ENCODE results near the gene KLHDC8B.

KLHDC8B gene

DNA sequence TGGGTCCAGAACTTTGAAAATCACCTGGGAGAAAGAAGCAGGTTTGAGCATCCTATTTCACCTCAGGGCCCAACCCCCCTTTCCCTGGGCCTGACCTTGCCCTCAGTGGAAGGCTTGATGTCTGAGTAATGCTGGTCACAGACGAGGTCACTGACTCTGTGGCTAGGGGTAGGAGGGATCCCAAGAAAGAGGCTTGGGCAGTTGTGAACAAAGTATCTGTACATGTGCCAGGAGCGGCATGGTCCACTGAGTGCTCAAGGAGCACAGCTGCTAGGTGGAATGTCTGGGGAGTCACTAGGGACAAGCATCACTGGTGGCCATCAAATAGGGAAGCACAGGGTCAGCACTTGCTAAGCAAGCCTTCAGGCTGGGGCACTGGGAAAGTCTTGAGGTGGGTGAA lies 12.6 kb upstream of the KLHDC8B start:
- DNase-seq (ENCODE audit: low spot score), result no peak

DNA sequence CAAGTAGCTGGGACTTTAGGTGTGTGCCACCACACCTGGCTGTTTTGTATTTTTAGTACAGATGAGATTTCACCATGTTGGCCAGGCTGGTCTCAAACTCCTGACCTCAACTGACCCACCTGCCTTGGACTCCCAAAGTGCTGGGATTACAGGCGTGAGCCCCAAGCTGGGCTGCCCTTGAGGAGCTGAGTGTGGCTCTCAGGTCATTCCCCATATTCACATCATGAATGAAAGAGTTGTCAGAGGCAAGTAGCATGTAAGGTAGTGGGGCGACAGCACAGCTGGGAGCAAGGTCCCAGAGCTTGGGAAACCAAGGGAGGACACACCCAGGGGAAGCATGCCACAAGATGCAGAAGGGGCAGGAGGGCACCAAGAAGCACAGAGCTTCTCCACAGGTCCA lies 10.2 kb upstream of the KLHDC8B start:
- DNase-seq (ENCODE audit: low spot score), result no peak

DNA sequence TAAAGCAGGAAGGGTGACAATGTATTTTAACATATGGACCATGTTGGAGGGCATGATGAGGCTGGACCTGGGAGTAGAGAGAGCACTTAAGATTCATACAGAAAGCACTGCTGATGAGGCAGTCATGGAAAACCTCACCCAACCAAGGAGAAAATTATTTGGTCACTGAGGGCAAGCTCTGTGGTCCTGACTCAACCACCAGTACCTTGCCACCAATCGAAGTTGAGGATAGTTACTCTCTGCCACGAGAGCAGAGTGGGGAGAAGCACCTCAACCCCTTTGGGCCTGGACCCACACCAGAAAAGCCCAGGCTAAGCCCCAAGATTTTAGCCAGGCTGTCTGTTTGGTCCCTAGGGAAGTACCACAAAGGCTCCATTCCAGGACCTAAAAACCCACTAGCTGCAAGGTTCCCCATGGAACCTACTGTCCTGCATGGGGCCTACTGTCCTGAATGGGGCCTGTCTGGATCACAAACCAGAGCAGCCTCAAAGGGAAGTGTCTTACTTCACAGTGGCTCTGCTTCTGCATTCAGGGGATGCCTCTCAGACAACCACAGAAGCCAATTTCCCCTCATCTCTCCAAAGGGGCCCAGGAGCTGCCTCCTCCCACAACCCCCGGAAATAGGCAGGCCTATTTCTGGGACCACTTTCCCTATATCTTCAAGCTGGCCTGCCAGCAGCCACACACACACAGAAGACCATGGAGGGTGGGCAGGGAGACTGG lies 9.4 kb upstream of the KLHDC8B start:
- DNase-seq (ENCODE audit: low spot score), result no peak

DNA sequence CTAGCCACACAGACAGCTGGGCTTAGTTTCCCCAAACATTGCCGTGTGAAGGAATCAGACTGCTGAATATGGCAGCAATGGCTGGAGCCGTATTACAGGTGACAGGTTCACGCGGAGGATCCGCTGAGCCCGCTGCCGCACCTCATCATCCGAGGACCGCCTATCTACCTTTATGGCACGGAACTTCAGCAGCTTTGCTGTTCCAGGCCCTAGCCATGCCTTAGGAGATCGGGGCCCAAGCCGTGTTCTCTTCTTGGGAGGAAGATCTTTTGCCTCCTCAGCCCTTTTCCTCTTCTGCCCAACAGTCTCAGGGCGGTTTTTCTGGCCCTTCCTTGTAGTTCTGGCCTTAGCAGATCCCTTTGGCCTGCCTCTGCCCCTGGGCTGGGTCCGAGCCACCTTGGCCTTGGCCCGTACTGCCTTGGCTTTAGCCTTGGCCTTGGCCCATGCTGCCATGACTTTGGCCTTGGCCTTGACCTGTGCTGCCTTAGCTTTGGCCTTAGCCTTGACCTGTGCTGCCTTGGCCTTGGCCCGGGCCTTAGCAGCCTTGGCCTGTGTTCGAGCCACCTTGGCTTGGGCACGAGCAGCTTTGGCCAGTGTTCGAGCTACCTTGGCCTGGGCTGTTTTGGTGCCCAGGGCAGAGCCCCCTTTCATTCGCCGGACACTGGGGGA lies 8.5 kb upstream of the KLHDC8B start:
- no peak for DNase-seq (ENCODE audit: low spot score)

DNA sequence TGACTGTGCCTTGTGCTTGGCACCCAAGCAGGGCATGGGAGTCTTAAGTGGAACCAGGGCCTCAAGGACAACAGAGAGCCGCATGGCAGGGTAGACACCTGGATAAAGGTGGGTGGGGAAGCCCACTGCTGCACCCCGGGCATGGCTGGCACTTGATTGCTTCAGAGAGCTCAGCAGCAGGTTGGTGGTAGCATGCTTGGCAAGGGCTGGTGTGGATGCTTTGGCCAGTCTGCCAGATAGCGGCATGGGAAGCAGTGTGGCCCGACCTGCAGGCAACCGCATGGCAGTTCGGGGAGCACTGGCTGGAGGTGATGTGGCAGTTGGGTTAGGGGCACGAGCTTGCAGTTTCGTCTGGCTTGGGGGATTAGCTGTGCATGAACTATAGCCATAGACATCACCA lies 7.8 kb upstream of the KLHDC8B start:
- DNase-seq (ENCODE audit: low spot score), result no peak

DNA sequence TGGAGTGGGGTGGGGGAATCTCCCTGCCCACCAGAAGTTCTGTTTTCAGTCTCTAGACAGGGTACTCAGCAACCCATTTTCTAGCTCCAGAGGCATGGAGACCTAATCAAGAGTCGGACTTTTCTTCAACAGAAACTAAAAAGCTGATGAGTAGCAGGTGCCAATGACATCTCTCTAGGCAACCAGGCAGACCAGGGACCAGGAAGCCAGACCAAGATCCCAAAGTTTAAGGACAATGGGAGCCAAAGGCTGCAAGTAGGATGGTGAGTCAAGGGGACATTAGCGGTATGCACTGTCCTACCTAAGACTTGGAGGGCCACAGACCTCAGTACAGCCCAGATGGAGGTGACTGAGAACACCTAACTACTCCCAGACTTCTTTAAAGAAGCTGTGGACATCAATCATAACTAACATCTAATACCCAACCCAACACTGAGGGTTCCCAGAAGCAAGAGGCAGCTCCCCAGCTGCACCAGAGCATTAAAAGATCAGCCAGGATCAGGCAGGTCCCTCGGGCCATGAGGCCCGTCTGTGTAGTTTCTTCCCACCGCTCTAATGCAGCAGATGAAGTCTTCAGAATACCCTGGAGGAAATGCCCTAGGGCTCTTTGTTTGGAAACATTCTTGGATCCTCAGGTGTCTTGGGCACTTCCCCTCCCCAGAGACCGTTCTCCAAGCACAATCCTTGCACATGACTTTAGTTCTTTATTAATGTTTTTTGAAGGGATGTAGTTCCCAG lies 6.2 kb upstream of the KLHDC8B start:
- DNase-seq (ENCODE audit: low spot score), result no peak

DNA sequence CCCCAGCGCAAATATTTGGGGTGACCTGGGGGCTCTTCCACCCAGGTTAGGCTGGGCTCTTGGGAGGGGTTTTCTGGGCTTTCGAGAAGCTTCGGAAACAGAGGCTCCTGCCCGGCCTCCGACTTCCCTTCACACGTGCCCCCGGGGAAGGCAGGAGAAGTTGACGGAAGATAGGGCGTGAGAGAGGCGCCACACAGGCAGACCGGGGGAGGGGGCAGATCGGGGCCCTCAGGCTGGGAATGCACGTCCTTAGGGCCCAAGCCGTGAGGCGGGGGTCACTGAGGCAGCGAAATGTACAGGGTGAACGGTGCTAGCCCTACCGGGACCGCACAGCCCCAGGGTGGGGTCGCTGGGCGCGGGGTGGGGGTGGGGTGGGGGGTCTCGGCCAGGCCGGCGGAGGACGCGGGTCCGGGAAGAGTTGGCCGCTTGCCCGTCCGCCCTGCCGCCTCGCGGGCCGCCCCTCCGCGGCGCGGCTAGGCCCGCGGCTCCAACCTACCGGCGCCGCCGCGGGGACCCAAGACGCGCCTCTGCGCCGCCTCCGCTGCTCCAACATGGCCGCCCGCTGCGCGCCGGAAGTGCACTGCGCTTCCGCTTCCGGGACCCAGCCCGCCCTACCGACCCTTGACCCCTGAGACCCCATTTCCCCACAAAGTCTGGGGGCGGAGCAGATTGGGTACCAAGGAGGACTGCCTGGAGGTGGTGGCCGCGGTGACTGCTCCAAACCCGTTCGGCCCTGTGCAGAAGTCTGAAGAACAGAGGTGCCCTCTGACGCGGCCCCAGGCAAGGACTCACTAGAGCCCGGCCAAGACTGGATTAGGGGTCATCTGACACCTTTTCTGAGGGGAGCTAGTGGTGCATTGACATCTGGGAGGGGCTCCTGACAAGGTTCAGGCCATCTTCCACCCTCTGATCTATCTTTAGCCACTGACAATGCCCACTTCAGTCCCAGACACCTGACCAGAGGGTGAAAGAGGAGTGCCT lies 5.3 kb upstream of the KLHDC8B start, which contains the start of gene CCDC71:
Gene CCDC71 (minus strand): TSS at position 561 of the 981 bp plus-strand sequence. CDS start 2,123 bp downstream, outside the sequence.
- DNase-seq (ENCODE audit: low spot score), result peak; percentile 90

DNA sequence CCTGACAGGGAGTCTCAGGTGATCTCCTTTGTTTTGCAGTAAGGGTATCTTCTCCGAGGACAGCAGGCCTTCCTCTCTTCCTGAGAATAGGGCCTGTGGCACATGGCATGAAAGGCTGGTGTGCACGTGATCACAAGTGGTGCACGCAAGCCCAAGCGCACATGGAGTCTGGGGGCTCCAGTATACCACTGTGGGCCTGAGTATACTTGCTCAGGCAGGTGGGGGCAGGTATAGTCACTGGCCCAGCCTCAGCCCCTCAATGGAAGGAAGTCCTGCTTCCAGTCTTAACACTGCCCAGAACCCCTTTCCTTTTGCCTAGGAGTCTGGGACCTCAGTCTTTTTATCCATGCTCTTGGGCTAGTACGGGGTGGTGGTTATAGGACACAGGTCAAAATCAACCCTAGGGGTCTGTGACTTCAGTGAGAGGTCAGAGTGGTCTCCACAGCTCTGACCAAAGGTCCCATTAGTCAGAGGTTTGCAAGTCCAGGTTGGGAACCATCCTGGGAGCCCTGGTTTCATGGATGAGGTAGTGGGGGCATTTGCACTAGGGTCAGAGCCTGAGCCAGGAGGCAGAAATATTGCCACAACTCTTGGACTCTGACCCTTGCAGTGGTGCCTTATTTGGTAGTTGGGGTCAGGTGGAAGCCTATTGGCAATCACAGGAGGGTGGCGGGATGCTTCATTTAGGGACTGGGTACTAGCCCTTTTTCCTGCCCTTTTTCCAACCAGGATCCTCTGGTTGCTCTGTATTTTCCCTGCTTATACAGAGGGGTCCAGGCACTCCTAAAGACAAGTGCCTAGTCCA lies 4.4 kb upstream of the KLHDC8B start:
- DNase-seq (ENCODE audit: low spot score), result no peak

DNA sequence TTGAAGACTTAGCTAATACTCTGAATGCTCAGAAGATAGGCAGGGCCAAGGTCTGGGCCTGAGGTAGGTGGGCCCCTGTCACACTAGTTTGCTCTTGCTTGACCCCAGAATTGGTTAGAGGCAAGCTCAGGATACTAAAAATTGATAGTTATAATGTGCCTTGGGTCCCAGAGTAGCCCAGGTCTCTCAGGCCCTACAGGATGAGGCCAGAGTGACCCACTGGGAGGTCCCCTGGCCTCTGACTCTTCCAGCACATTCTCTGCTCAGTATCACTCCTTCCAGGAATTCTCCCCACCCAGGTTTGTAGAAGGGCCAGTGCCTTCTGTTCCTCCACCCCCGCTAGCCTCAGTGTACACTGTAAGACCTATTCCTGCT lies 667 bp upstream of the KLHDC8B start:
- no peak for DNase-seq (ENCODE audit: low spot score)

DNA sequence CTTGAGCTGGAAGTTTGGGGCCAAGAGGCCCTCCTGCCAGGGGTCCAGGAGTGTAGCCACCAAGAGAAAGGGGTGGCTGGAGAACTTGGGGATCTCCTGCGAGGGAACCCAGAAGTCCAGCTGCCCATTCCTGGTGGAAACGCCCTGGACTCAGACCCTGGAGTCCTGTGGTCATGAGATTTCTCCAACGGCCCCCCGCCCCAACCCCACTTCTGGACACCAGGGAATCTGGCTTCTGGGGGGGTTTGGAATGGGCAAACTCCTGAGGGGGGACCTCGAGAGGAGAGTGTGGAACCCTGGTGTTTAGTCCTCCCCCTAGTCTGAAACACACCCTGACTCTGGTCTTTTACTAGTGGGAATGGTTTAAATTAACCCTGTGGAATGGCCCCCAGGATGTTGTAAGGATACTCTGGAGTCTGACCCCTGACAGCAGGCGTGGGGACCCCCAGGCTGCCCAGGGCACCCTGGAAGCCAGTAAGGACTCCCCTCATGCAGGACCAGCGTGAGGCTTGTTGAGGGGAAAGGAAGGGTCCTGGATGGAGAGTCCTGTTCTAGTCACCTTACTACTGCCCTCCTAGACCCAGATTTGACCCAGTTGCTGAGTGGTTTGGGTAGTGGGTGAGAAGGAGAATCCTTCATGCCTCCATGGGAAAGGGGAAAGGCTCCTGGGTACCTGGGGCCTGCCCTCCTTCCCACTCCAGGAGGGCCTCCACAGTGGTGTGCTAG lies 540 bp downstream of the KLHDC8B start:
- peak; percentile 44 for DNase-seq (ENCODE audit: low spot score)

DNA sequence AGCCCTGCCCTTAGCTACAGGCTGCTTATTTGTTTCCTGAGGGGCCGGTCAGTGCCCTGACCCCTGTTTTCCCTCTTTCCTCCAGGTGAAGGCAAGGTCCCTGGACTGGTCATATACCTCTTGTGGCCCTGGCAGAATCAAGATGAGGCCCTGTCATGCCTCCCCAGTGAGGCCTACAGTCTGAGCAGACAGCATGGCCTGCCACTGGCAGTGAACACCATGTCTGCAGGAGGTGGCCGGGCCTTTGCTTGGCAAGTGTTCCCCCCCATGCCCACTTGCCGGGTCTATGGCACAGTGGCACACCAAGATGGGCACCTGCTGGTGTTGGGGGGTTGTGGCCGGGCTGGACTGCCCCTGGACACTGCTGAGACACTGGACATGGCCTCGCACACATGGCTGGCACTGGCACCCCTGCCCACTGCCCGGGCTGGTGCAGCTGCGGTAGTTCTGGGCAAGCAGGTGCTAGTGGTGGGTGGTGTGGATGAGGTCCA lies 1.2 kb downstream of the KLHDC8B start:
- no peak for DNase-seq (ENCODE audit: low spot score)

DNA sequence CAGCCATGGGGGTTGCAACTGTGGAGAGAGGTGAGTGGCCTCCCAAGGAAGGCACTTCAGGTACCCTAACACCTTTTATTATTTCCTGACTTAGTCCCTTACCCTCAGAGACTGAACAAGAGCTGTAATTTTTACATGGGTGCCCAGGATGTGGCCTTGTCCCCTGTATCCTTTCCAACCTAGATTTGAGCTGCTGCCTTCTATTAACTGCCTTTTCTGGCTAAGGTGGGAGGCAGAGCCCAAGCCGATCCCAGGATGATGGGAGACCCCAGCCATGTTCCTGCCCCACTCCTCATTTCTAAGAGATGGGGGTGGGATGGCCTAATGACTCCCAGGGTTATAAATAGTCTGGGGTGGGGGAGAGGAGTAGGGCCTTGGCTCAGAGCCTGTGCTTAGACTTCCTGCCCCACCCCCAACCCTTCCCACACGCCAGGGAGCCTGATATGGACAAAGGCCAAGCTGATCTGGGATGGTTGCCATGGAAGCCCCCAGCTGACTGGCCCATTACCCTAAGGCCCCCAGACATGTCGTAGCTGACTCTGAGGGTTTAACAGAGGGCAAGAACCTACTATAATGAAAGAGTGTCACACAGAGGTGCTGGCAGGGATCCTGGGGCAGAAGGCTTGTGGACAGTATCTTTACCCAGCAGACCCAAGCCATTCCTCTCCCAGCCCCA lies 1.9 kb downstream of the KLHDC8B start:
- peak; percentile 71 for DNase-seq (ENCODE audit: low spot score)

DNA sequence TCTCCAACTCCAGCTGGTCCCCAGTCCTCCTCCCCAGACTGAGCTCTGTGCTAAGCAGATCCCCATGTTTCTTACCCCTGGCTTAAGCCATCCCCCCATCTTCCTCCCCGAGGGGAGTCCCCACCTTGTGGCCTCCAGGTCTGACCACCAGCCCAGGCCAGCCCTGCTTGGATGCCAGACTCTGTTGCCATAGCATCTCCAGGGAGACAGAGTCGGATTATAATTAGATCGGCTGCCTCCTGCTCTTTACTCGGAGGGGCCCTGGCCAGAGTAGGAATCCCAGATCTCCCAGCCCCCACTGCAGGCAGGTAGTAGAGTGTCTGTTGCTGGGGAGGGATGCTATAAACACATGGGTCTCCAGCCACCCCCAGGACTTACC lies 2.4 kb downstream of the KLHDC8B start:
- no peak for DNase-seq (ENCODE audit: low spot score)

DNA sequence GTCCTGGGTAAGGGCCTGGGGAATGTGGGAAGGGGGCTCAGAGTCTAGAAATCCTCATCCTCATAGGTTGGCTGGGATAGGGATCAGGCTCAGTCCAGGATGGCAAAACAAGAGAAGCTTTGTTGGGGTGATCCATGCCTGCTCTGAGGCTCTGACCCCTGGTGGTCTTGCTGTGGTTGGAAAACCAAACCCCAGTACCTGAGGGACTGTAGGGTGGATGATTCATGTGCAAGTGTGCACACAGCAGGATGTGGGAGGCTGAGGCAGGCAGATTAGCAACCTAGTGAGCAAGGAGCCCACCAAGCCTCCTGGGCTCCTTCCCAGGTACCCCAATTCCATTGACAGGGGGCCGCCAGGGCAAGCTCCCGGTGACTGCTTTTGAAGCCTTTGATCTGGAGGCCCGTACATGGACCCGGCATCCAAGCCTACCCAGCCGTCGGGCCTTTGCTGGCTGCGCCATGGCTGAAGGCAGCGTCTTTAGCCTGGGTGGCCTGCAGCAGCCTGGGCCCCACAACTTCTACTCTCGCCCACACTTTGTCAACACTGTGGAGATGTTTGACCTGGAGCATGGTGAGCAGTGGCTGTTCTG lies 3.1 kb downstream of the KLHDC8B start:
- no peak for DNase-seq (ENCODE audit: low spot score)

DNA sequence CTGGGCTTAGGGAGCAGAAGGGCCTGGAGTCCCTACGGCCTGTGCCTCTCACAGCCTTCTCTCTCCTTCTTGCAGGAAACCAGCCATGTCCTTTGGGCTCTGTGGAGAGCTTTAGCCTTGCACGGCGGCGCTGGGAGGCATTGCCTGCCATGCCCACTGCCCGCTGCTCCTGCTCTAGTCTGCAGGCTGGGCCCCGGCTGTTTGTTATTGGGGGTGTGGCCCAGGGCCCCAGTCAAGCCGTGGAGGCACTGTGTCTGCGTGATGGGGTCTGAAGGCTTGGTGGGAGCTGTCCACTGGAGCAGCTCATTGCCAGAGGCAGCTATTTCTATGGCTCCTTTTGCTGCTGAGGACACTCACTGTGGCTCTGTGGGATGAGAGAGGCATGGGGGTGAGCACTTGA lies 4.1 kb downstream of the KLHDC8B start:
- DNase-seq (ENCODE audit: low spot score), result no peak

DNA sequence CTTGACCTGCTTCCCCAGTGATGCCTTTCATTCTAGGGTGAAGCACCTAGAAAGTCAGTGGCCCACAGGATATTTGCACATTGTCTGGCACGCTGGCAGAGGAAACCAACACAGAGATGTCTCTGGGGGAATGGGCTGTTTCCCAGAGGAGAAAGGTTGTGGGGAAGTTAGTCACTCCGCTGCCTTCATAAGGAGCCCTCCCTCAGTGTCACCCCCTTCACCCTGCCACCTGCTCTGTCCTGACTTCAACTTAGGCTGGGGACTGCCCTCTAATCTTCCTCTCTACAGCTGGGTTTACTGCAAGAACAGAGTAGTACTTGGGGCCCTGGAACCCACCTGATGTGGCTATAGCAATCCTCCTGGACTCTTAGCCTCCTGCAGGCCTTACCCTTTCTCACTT lies 5.7 kb downstream of the KLHDC8B start:
- no peak for DNase-seq (ENCODE audit: low spot score)

DNA sequence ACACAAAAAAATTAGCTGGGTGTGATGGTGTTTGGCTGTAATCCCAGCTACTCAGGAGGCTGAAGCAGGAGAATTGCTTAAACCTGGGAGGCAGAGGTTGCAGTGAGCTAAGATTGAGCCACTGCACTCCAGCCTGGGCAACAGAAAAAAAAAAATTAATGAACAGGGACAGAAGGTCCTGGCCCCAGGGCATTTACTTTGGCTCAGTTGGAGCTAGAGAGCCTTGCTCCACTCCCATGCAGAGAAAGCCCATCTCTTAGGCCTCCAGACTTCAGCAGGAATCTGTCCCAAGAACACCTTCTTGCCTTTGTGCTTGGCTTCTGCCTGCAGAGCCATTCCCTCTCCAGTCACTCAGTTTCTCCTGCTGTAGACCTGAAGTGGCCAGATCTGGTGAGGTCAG lies 8.7 kb downstream of the KLHDC8B start:
- DNase-seq (ENCODE audit: low spot score), result no peak

DNA sequence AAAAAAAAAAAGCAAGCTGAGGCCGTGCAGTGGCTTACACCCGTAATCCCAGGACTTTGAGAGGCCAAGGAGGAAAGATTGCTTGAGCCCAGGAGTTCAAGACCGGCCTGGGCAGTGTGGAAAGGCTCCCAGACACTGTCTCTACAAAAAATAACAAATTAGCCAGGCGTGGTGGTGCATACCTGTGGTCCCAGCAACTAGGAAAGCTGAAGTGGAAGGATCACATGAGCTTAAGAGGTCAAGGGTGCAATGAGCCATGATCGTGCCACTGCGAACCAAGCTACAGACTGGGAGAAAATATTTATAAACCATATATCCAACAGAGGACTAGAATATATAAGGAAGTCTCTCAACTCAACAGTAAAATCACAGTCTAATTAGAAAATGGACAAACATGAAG lies 10.0 kb downstream of the KLHDC8B start:
- DNase-seq (ENCODE audit: low spot score), result no peak

DNA sequence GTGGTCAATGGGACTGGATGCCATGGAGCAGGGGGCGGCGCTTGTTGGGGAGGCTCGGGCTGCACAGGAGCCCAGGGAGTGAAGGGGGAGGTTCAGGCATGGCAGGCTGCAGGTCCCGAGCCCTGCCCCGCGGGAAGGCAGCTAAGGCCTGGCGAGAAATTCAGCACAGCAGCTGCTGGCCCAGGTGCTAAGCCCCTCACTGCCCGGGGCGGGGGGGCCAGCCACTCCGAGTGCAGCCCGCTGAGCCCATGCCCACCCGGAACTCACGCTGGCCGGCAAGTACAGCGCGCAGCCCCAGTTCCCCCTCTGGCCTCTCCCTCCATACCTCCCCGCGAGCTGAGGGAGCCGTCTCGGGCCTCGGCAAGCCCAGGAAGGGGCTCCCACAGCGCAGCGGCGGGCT lies 11.3 kb downstream of the KLHDC8B start:
- DNase-seq (ENCODE audit: low spot score), result no peak

All from HuH-7 (cell line).